Skeletal muscle tissue (tissue), 4 donors: Measurements from ENCODE around the gene STX4. TPM values are rescaled to one million over a fixed set of nuclear protein-coding genes. Genes with fewer than 3 reads are reported as not detected.

ENCODE experiments used
- H3K27ac ChIP-seq: one replicate; pipeline ENCODE4 v1.7.0; 2013; ENCODE audit warnings: mild to moderate bottlenecking, low read depth, low read length, inconsistent platforms
- H3K27me3 ChIP-seq, 3 donors: one replicate each; pipeline ENCODE4 v1.7.0; 2013; ENCODE audit warnings: low read length in 3 of 3; ENCODE audit not compliant: control insufficient read depth in 3 of 3, insufficient read depth in 3 of 3
- H3K36me3 ChIP-seq, 3 donors: one replicate each; pipeline ENCODE4 v1.7.0; 2013; ENCODE audit warnings: low read length in 3 of 3; ENCODE audit not compliant: control insufficient read depth in 3 of 3, insufficient read depth in 3 of 3
- H3K4me1 ChIP-seq, 3 donors: one replicate each; pipeline ENCODE4 v1.7.0; 2013; ENCODE audit warnings: low read length in 3 of 3, mild to moderate bottlenecking in 3 of 3; ENCODE audit not compliant: control insufficient read depth in 3 of 3, insufficient read depth in 3 of 3
- H3K4me3 ChIP-seq, 3 donors: one replicate each; pipeline ENCODE4 v1.7.0; 2013; ENCODE audit warnings: low read length in 3 of 3
- H3K9ac ChIP-seq, 3 donors: one replicate each; pipeline ENCODE4 v1.7.0; 2013; ENCODE audit warnings: low read length in 3 of 3, mild to moderate bottlenecking in 3 of 3, moderate library complexity in 2 of 3, low read depth in 1 of 3
- H3K9me3 ChIP-seq, 3 donors: one replicate each; pipeline ENCODE4 v1.7.0; 2013; ENCODE audit warnings: low read length in 3 of 3; ENCODE audit not compliant: control insufficient read depth in 3 of 3
- total RNA-seq: library from RNA; depleted of rRNA; stranded (reverse); fragments of >200 nt; gene quantifications from one replicate; pipeline ENCODE4 v1.2.3, GENCODE V29; 2014
- donor health status: Osteomylitis.

The STX4 gene
- total RNA-seq, 1 donor from 2014 or later: 19.3 TPM

- H3K27ac ChIP-seq: no peak overlapping the region
- H3K4me3 ChIP-seq: no peak overlapping the region
- H3K4me1 ChIP-seq: peaks cover 5 to 6% (median 5%) of the 10 kb centered on the region in 3 donors
- H3K27me3 ChIP-seq: no peaks in the 10 kb centered on the region
- H3K36me3 ChIP-seq: peaks cover 49 to 64% (median 52%) of the 10 kb centered on the region in 3 donors
- H3K9me3 ChIP-seq: no peaks in the 10 kb centered on the region
- peak overlapping the region in 1 of 3 donors; percentile 25 for H3K9ac ChIP-seq
Measured at GRCh38 chr16:31082368-31083045, 49.1 kb downstream of the STX4 start.

- H3K27ac ChIP-seq: no peak overlapping the region
- no peaks in the 10 kb centered on the region for H3K27me3 ChIP-seq
- H3K36me3 ChIP-seq: peaks cover 44 to 58% (median 47%) of the 10 kb centered on the region in 3 donors
Measured at GRCh38 chr16:31083081-31083480, 49.7 kb downstream of the STX4 start.

DNA sequence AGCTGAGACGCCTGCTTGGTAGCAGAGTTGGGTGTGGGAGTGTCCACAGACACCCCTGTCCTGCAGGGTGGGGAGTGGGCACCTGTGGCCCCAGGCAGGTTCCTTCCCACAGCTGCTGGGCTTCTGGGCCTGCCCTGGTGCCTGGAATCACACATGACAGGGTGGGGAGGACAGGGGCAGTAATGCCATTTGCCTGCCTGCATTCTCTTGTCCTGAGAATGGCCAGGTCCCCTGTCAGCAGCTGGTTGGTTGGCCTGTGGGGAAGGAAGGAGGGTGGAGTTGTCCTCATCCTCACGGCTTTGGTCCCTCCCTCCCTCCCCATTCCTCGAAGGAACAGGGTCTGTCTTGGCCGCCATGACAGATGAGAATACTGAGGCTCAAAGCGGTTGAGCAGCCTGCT, 50.2 kb downstream of the STX4 start:
- no peak overlapping the region for H3K4me3 ChIP-seq
- peaks cover 39 to 57% (median 45%) of the 10 kb centered on the region in 3 donors for H3K36me3 ChIP-seq
- no peak overlapping the region for H3K27ac ChIP-seq
- no peaks in the 10 kb centered on the region for H3K9me3 ChIP-seq
- peak overlapping the region in 1 of 3 donors; percentile 3 for H3K9ac ChIP-seq
- no peaks in the 10 kb centered on the region for H3K27me3 ChIP-seq
- peaks cover 5 to 6% (median 5%) of the 10 kb centered on the region in 3 donors for H3K4me1 ChIP-seq

More at GRCh38 chr16:31083081-31083480, 49.7 kb downstream of the STX4 start:
- Histone ChIP-seq H3K4me1 (peaks cover 5 to 6% (median 5%) of the 10 kb centered on the region in 3 donors), H3K4me3 (no peak overlapping the region), H3K9ac (no peak overlapping the region), H3K9me3 (no peaks in the 10 kb centered on the region)

DNA sequence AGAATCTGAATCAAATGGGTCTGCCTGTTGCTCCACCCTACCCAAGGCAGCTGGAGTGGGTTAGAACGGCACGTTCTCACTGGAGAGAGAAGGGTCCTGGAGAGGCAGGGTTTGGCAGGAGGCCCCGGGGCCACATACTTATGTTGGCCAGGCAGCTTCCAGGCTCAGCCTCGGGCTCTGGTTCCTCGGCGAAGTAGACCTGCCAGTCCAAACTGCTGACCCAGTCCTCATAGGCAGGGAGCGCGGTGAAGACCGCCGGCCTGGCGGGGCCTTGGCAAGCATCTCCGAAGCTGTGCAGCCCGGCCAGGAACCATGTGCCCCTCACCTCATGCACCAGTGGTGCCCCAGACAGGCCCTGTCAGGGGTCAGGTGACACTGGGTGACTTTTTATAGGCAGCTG, 50.6 kb downstream of the STX4 start:
- Histone ChIP-seq H3K27ac (no peak overlapping the region), H3K4me1 (peaks cover 5 to 6% (median 5%) of the 10 kb centered on the region in 3 donors), H3K36me3 (peaks cover 36 to 54% (median 43%) of the 10 kb centered on the region in 3 donors), H3K4me3 (no peak overlapping the region), H3K9ac (no peak overlapping the region), H3K9me3 (no peaks in the 10 kb centered on the region), H3K27me3 (no peaks in the 10 kb centered on the region)

- peaks cover 31 to 50% (median 36%) of the 10 kb centered on the region in 3 donors for H3K36me3 ChIP-seq
- H3K9ac ChIP-seq: no peak overlapping the region
- H3K27ac ChIP-seq: no peak overlapping the region
- peaks cover 5 to 6% (median 5%) of the 10 kb centered on the region in 3 donors for H3K4me1 ChIP-seq
- H3K27me3 ChIP-seq: no peaks in the 10 kb centered on the region
- no peak overlapping the region for H3K4me3 ChIP-seq
- no peaks in the 10 kb centered on the region for H3K9me3 ChIP-seq
Measured at GRCh38 chr16:31084584-31085302, 51.4 kb downstream of the STX4 start.

- Histone ChIP-seq H3K4me1 (peaks cover 5 to 6% (median 5%) of the 10 kb centered on the region in 3 donors), H3K36me3 (peaks cover 27 to 44% (median 31%) of the 10 kb centered on the region in 3 donors), H3K9me3 (no peaks in the 10 kb centered on the region), H3K4me3 (no peak overlapping the region), H3K27ac (no peak overlapping the region), H3K9ac (no peak overlapping the region), H3K27me3 (no peaks in the 10 kb centered on the region)
Measured at GRCh38 chr16:31085411-31085810, 52.1 kb downstream of the STX4 start.

DNA sequence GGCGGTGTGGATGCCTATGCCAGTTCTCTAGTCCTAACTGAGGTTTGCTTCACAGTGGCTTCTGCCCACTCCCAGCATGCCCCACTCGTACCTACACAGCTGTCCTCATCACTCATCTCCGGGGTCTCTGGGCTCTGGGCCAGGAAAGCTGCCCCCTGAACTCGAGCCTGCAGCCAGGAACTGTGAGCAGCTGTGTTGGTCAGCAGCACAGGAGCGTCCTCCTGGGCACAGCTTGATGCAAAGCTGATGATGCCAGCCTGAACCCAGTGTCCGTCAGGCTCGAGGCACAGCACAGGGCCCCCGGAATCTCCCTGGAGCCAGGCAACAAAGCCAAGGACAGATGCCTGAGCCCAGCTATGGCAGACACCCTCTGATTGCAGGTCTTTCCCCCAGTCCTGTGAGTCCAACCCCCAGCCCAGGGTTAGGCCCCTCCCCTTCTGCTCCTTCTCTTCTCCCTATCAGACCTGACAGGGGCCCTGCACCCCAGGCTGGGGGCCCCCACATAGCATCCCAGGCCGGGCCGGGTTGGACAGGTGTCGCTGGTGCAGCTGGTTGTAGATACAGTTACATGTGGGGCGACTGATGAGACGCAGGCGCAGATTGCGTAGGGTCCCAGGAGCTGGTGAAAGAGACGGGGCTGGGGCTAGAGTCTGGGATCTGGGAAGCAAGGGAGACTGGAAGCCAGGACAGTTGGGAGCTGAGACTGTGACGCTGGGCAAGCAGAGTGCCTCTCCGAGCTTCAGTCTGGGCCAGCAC, 52.7 kb downstream of the STX4 start:
- no peak overlapping the region for H3K27ac ChIP-seq

DNA sequence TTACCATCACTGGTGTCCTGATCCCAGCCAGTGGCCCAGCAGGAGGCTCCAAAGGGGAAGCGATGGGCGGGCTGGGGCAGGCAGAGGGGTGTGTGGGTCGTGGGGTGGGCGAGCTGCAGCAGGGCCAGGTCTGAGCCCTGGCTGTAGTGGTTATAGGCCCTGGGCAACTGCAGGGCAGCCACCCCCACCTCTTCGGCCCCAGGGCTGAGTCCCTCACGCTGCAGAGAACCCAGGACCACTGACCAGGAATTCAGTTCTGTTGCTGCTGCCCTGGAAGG, 53.2 kb downstream of the STX4 start:
- Histone ChIP-seq H3K27ac (no peak overlapping the region), H3K4me3 (no peak overlapping the region), H3K36me3 (peaks cover 27 to 44% (median 30%) of the 10 kb centered on the region in 3 donors), H3K9me3 (no peaks in the 10 kb centered on the region), H3K27me3 (no peaks in the 10 kb centered on the region), H3K4me1 (peaks cover 5 to 6% (median 5%) of the 10 kb centered on the region in 3 donors), H3K9ac (no peak overlapping the region)

More for the DNA sequence above, 52.7 kb downstream of the STX4 start:
- H3K9me3 ChIP-seq: no peaks in the 10 kb centered on the region
- peaks cover 5 to 6% (median 5%) of the 10 kb centered on the region in 3 donors for H3K4me1 ChIP-seq
- H3K36me3 ChIP-seq: peaks cover 27 to 44% (median 31%) of the 10 kb centered on the region in 3 donors
- H3K27me3 ChIP-seq: no peaks in the 10 kb centered on the region
- no peak overlapping the region for H3K4me3 ChIP-seq
- H3K9ac ChIP-seq: no peak overlapping the region

GRCh38 chr16:31087481-31087880, 54.1 kb downstream of the STX4 start:
- Histone ChIP-seq H3K9me3 (no peaks in the 10 kb centered on the region), H3K4me3 (no peak overlapping the region), H3K27ac (no peak overlapping the region), H3K36me3 (peaks cover 24 to 40% (median 25%) of the 10 kb centered on the region in 3 donors), H3K9ac (no peak overlapping the region), H3K27me3 (no peaks in the 10 kb centered on the region), H3K4me1 (peaks cover 0 to 5% (median 0%) of the 10 kb centered on the region in 3 donors)
